NT2/D1 (cell line): ENCODE measurements around the gene C1GALT1.

Experiments used
- SUZ12 ChIP-seq: IDR thresholded peaks from 2 replicates; pipeline ENCODE4 v1.6.1; 2011; ENCODE audit not compliant: insufficient read length, insufficient read depth; ENCODE audit errors: extremely low read depth
- YY1 ChIP-seq: IDR thresholded peaks from 2 replicates; pipeline ENCODE4 v1.6.1; 2011; ENCODE audit not compliant: insufficient read length, insufficient read depth

DNA sequence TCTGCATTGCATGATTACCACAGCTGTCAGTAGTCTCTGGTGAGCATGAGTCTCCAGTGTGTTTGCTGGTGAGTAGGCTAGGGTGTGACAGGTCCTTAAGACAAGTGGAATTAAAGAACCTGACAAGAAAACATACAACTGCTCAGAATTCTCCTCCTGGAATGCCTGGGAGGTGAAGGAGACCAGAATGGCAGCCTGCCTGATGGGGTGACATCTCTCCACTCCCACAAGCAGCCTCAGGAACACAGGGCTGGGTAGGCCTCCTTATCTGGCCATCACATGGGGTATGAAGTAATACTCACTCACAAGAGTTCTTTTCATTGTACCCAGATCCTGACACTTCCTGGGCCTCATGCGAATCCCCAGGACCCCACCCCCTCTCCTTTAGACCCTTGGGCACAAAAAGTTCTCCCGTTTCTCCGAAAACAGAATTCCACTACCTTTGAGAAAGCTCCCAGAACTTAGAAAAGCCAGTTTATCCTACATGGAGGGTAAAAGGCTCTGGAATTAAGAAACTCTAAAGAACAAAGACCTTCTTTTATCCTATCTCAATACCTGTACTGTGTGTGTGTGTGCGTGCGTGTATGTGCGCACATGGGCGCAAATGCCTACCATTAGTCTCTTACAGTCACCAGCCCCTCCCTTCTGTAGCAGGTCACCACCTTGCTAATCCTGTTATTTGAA, 33.4 kb upstream of the C1GALT1 start:
- no peak for TF ChIP-seq YY1
- TF ChIP-seq SUZ12: no peak
